ENCODE results near the gene FUT9. TPM values are rescaled to one million over a fixed set of nuclear protein-coding genes. Genes with fewer than 3 reads are reported as not detected.
A peak's percentile ranks its signal among the peaks of the same experiment; 100 is the strongest.

FUT9 gene
- total and polyA plus RNA-seq, 3 experiments from 2014 or later, result not detected

GRCh38 chr6:96124778-96125177, 109.0 kb downstream of the FUT9 start:
- H3K4me1 Mint-ChIP-seq, result no peaks in the 10 kb centered on the region
- no peak overlapping the region for H3K27ac ChIP-seq (ENCODE audit: low read depth, low read length)
- no peaks in the 10 kb centered on the region for H3K36me3 Mint-ChIP-seq
- H3K4me3 ChIP-seq (ENCODE audit: low read length), result no peak overlapping the region
- ChIA-PET POLR2A (no interaction called here), CTCF (no interaction called here)
- H3K27me3 Mint-ChIP-seq, result no peaks in the 10 kb centered on the region
- no peaks in the 10 kb centered on the region for H3K4me1 ChIP-seq (ENCODE audit: insufficient read depth, low read length)
- peaks cover 0 to 2% (median 0%) of the 10 kb centered on the region in 5 donors for H3K9me3 Mint-ChIP-seq
- H3K27me3 ChIP-seq (ENCODE audit: insufficient read depth, low read length, poor library complexity, severe bottlenecking), result no peaks in the 10 kb centered on the region
- H3K9me3 ChIP-seq (ENCODE audit: low read length), result no peaks in the 10 kb centered on the region
- H3K27ac Mint-ChIP-seq, result no peak overlapping the region
- H3K36me3 ChIP-seq (ENCODE audit: insufficient read depth, low read length), result no peaks in the 10 kb centered on the region
- H3K4me3 Mint-ChIP-seq, result no peak overlapping the region
- DNase-seq, result no peak

GRCh38 chr6:96138406-96138805, 122.6 kb downstream of the FUT9 start:
- DNase-seq, result no peak
- no peaks in the 10 kb centered on the region for H3K4me1 ChIP-seq (ENCODE audit: insufficient read depth, low read length)
- CTCF ChIA-PET, result no interaction called here
- POLR2A ChIA-PET, result no interaction called here
- H3K4me3 ChIP-seq (ENCODE audit: low read length), result no peak overlapping the region
- H3K27me3 ChIP-seq (ENCODE audit: insufficient read depth, low read length, poor library complexity, severe bottlenecking), result no peaks in the 10 kb centered on the region
- no peak overlapping the region for H3K27ac Mint-ChIP-seq
- H3K36me3 ChIP-seq (ENCODE audit: insufficient read depth, low read length), result no peaks in the 10 kb centered on the region
- H3K4me1 Mint-ChIP-seq, result no peaks in the 10 kb centered on the region
- H3K36me3 Mint-ChIP-seq, result no peaks in the 10 kb centered on the region
- H3K27me3 Mint-ChIP-seq, result peaks cover 0 to 2% of the 10 kb centered on the region in 2 donors
- no peaks in the 10 kb centered on the region for H3K9me3 ChIP-seq (ENCODE audit: low read length)
- H3K27ac ChIP-seq (ENCODE audit: low read depth, low read length), result no peak overlapping the region
- H3K4me3 Mint-ChIP-seq, result no peak overlapping the region
- no peaks in the 10 kb centered on the region for H3K9me3 Mint-ChIP-seq

GRCh38 chr6:96142142-96142541, 126.4 kb downstream of the FUT9 start:
- H3K4me1 ChIP-seq (ENCODE audit: insufficient read depth, low read length), result no peaks in the 10 kb centered on the region
- Mint-ChIP-seq H3K9me3 (no peaks in the 10 kb centered on the region), H3K27me3 (no peaks in the 10 kb centered on the region), H3K4me3 (no peak overlapping the region), H3K36me3 (no peaks in the 10 kb centered on the region), H3K4me1 (no peaks in the 10 kb centered on the region), H3K27ac (no peak overlapping the region)
- no peaks in the 10 kb centered on the region for H3K9me3 ChIP-seq (ENCODE audit: low read length)
- H3K36me3 ChIP-seq (ENCODE audit: insufficient read depth, low read length), result no peaks in the 10 kb centered on the region
- no peak overlapping the region for H3K4me3 ChIP-seq (ENCODE audit: low read length)
- no peak for DNase-seq
- H3K27ac ChIP-seq (ENCODE audit: low read depth, low read length), result no peak overlapping the region
- H3K27me3 ChIP-seq (ENCODE audit: insufficient read depth, low read length, poor library complexity, severe bottlenecking), result no peaks in the 10 kb centered on the region
- CTCF ChIA-PET, result no interaction called here
- POLR2A ChIA-PET, result no interaction called here

GRCh38 chr6:96150431-96150830, 134.7 kb downstream of the FUT9 start:
- Mint-ChIP-seq H3K36me3 (no peaks in the 10 kb centered on the region), H3K9me3 (no peaks in the 10 kb centered on the region), H3K4me1 (no peaks in the 10 kb centered on the region), H3K27ac (no peak overlapping the region), H3K4me3 (no peak overlapping the region), H3K27me3 (peaks cover 0 to 3% of the 10 kb centered on the region in 2 donors)
- no peaks in the 10 kb centered on the region for H3K9me3 ChIP-seq (ENCODE audit: low read length)
- ChIA-PET POLR2A (no interaction called here), CTCF (no interaction called here)
- H3K4me1 ChIP-seq (ENCODE audit: insufficient read depth, low read length), result no peaks in the 10 kb centered on the region
- no peak for DNase-seq
- H3K4me3 ChIP-seq (ENCODE audit: low read length), result no peak overlapping the region
- no peaks in the 10 kb centered on the region for H3K36me3 ChIP-seq (ENCODE audit: insufficient read depth, low read length)
- H3K27me3 ChIP-seq (ENCODE audit: insufficient read depth, low read length, poor library complexity, severe bottlenecking), result no peaks in the 10 kb centered on the region
- no peak overlapping the region for H3K27ac ChIP-seq (ENCODE audit: low read depth, low read length)

GRCh38 chr6:96151707-96152106, 135.9 kb downstream of the FUT9 start:
- ChIA-PET CTCF (no interaction called here), POLR2A (no interaction called here)
- H3K4me3 ChIP-seq (ENCODE audit: low read length), result no peak overlapping the region
- Mint-ChIP-seq H3K36me3 (no peaks in the 10 kb centered on the region), H3K4me1 (peaks cover 0 to 8% (median 3%) of the 10 kb centered on the region in 3 donors), H3K4me3 (no peak overlapping the region), H3K27me3 (peaks cover 0 to 3% of the 10 kb centered on the region in 2 donors), H3K9me3 (no peaks in the 10 kb centered on the region), H3K27ac (no peak overlapping the region)
- H3K36me3 ChIP-seq (ENCODE audit: insufficient read depth, low read length), result no peaks in the 10 kb centered on the region
- H3K9me3 ChIP-seq (ENCODE audit: low read length), result no peaks in the 10 kb centered on the region
- no peak for DNase-seq
- no peaks in the 10 kb centered on the region for H3K4me1 ChIP-seq (ENCODE audit: insufficient read depth, low read length)
- no peaks in the 10 kb centered on the region for H3K27me3 ChIP-seq (ENCODE audit: insufficient read depth, low read length, poor library complexity, severe bottlenecking)
- no peak overlapping the region for H3K27ac ChIP-seq (ENCODE audit: low read depth, low read length)

GRCh38 chr6:96152114-96152708, 136.4 kb downstream of the FUT9 start:
- POLR2A ChIA-PET, result no interaction called here
- Mint-ChIP-seq H3K4me1 (peaks cover 5 to 13% (median 8%) of the 10 kb centered on the region in 3 donors), H3K4me3 (no peak overlapping the region), H3K27ac (no peak overlapping the region), H3K9me3 (no peaks in the 10 kb centered on the region), H3K36me3 (no peaks in the 10 kb centered on the region), H3K27me3 (peaks cover 0 to 3% of the 10 kb centered on the region in 2 donors)
- H3K9me3 ChIP-seq (ENCODE audit: low read length), result no peaks in the 10 kb centered on the region
- CTCF ChIA-PET, result no interaction called here
- no peak overlapping the region for H3K27ac ChIP-seq (ENCODE audit: low read depth, low read length)
- no peak for DNase-seq
- no peaks in the 10 kb centered on the region for H3K27me3 ChIP-seq (ENCODE audit: insufficient read depth, low read length, poor library complexity, severe bottlenecking)
- no peak overlapping the region for H3K4me3 ChIP-seq (ENCODE audit: low read length)
- no peaks in the 10 kb centered on the region for H3K36me3 ChIP-seq (ENCODE audit: insufficient read depth, low read length)
- H3K4me1 ChIP-seq (ENCODE audit: insufficient read depth, low read length), result no peaks in the 10 kb centered on the region

GRCh38 chr6:96153775-96154174, 138.0 kb downstream of the FUT9 start:
- CTCF ChIA-PET, result no interaction called here
- peaks cover 8 to 22% (median 11%) of the 10 kb centered on the region in 3 donors for H3K4me1 Mint-ChIP-seq
- H3K4me3 Mint-ChIP-seq, result no peak overlapping the region
- Histone ChIP-seq H3K27me3 (ENCODE audit: insufficient read depth, low read length, poor library complexity, severe bottlenecking) (no peaks in the 10 kb centered on the region), H3K36me3 (ENCODE audit: insufficient read depth, low read length) (no peaks in the 10 kb centered on the region), H3K27ac (ENCODE audit: low read depth, low read length) (no peak overlapping the region), H3K4me3 (ENCODE audit: low read length) (no peak overlapping the region), H3K9me3 (ENCODE audit: low read length) (no peaks in the 10 kb centered on the region), H3K4me1 (ENCODE audit: insufficient read depth, low read length) (no peaks in the 10 kb centered on the region)
- peaks cover 0 to 1% of the 10 kb centered on the region in 2 donors for H3K27me3 Mint-ChIP-seq
- no peak overlapping the region for H3K27ac Mint-ChIP-seq
- DNase-seq, result no peak
- H3K36me3 Mint-ChIP-seq, result no peaks in the 10 kb centered on the region
- POLR2A ChIA-PET, result no interaction called here
- no peaks in the 10 kb centered on the region for H3K9me3 Mint-ChIP-seq

GRCh38 chr6:96156425-96156824, 140.7 kb downstream of the FUT9 start:
- Histone ChIP-seq H3K9me3 (ENCODE audit: low read length) (no peaks in the 10 kb centered on the region), H3K36me3 (ENCODE audit: insufficient read depth, low read length) (no peaks in the 10 kb centered on the region), H3K27ac (ENCODE audit: low read depth, low read length) (no peak overlapping the region), H3K4me3 (ENCODE audit: low read length) (no peak overlapping the region), H3K27me3 (ENCODE audit: insufficient read depth, low read length, poor library complexity, severe bottlenecking) (no peaks in the 10 kb centered on the region), H3K4me1 (ENCODE audit: insufficient read depth, low read length) (no peaks in the 10 kb centered on the region)
- Mint-ChIP-seq H3K27ac (peak overlapping the region in 1 of 8 donors; percentile 29), H3K36me3 (no peaks in the 10 kb centered on the region), H3K9me3 (no peaks in the 10 kb centered on the region), H3K4me1 (peaks cover 8 to 22% (median 11%) of the 10 kb centered on the region in 3 donors), H3K4me3 (peak overlapping the region in 6 of 7 donors; percentile 3 to 78 (median 57)), H3K27me3 (no peaks in the 10 kb centered on the region)
- ChIA-PET CTCF (no interaction called here), POLR2A (no interaction called here)
- no peak for DNase-seq
